Measurements from ENCODE around the gene ISX. TPM values are rescaled to one million over a fixed set of nuclear protein-coding genes. Genes with fewer than 3 reads are reported as not detected.

The ISX gene
- polyA plus RNA-seq, 3 donors, result 0.28 to 0.37 (median 0.30) TPM

DNA sequence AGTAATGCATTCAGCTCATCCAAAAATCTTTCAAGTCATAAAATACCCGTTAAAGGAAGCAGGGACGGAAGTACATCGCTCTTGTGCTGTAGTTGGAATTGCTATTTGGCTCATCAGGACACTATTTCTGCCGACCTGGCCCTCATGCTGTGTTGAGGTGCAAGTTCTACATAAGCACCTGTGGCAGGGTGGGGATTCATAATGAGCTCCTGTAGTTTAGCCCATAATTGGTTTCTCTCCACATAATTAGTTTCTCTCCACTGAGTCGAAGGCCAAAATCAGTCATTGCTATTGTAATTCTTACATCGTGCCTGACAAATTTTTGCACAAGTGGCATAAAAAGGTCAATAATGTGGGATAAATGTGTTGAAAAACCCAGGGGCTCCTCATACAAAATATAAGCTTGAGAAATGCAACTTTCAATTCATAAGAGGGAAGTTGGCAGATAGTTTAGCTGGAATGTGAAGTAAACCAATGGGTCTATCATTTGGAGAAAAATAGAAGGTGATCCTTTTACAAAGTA, 14.9 kb upstream of the ISX start:
- no peak for DNase-seq

DNA sequence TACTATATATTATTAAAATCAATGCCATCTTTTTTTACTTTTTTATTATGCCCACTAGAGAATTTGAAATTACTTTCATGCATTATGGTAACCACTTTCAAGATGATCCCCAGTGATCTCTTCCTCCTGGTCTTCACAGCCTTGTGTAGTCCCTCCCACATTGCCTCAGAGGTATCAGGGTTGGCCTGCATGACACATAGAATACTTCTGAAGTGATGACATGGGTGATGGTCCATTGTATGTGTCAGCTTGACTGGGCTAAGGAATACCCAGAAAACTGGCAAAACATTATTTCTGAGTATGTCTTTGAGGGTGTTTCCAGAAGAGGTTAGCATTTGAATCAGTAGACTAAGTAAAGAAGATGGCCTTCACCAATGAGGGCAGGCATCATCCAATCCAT, 14.2 kb upstream of the ISX start:
- no peak for DNase-seq

DNA sequence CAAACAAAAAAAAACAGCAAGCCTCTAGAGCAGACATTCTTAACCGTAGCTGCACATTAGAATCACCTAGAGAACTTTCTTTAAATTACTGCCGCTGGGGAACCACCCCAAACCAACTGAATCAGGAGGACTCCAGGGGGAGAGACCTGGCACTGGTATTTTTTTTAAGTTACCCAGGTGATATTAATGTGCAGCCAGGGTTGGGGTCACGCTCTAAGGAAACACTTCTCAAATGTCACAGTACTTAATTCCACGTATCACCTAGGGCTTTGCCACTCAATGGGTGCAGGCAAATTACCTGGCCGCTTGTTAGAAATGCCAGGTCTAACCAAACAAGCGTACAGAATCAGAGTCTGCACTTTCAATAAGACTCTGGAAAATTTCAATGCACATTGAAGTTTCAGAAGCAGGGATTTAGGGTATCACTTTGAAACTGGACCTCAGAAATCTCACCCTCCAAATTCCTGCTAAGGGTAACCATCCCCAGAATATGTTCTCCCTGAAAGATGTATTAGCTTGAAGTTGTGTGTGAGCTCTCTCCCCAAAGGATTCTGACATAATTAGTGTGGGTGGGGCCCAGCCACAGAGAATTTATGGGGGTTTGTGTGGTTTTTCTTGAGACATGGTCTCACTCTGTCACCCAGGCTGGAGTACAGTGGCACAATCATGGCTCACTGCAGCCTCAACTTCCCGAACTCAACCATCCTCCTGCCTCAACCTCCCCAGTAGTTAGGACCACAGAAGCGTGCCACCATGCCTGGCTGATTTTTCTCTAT, 12.7 kb upstream of the ISX start:
- DNase-seq, result no peak

GRCh38 chr22:35054064-35054463, 11.9 kb upstream of the ISX start:
- no peak for DNase-seq

- DNase-seq, result no peak
Observed at GRCh38 chr22:35056486-35056885, 9.5 kb upstream of the ISX start.

DNA sequence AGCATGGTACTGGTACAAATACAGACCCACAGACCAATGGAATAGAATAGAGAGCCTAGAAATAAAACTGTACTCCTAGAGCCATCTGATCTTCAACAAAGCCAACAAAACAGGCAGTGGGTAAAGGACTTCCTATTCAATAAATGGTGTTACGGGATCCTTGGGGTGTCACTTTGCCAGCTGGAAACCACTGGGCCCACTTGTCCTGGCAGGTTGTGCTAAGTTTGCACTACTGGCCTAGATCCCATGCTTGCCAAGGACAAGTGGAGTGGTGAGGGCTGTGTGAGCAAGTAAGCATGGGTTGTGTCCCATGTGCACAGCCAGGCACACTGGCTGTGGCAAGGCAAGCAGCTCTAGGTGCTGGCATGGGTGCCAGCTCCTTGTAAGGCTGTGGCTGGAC, 8.8 kb upstream of the ISX start:
- DNase-seq, result no peak

- DNase-seq, result no peak
Observed at GRCh38 chr22:35059632-35060031, 6.3 kb upstream of the ISX start.

GRCh38 chr22:35064664-35065063, 1.3 kb upstream of the ISX start:
- DNase-seq, result no peak

GRCh38 chr22:35065183-35065582, 775 bp upstream of the ISX start:
- no peak for DNase-seq

- no peak for DNase-seq
Observed at GRCh38 chr22:35066768-35067167, 810 bp downstream of the ISX start.

DNA sequence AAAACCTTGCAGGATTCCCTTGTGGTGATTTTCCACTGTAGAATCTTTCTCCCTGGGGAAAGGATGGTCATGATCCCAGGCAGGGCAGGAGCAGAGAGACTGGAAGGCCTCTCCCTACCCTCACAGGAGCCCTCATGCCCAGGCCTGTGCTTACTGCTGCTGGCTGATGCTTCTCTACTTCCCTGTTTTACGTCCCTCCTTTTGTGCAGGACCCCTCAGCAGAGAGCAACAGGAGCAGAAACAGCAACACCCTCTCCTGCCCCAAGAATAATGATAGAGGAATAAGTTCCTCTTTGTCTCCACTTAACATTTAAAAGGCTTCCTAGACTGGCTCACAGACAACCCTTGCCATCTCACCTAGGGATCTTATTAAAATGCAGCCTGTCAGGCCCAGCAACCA, 3.6 kb downstream of the ISX start:
- DNase-seq, result no peak

DNA sequence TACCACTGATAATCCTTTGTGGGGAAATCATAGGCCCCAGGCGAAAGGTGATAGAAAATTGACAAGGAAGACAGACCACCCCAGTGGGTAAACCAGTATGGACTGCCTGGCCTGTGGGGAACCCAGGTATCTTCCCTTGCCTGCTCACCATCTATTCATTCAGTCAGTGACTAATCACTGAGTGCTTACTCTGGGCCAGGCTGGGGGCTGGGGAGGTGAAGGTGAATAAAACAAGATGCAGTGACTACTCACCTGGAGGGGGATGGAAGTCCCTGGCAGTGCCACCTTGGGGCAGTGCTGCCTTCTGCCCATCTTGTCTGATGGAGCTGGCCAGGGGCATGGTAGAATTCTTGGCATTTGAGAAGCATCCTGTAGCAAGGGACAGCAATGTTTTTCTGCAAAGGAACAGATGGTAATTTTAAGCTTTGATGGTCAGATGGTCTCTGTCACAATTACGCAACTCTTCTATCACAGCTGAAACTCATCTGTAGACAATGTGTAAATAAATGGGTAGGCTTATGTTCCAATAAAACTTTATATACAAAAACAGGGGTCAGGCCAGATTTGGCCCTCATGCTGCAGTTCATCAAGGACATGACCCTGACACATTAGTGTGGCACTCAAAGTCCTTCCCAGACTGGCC, 4.6 kb downstream of the ISX start:
- no peak for DNase-seq

- DNase-seq, result no peak
Observed at GRCh38 chr22:35071784-35072183, 5.8 kb downstream of the ISX start.

DNA sequence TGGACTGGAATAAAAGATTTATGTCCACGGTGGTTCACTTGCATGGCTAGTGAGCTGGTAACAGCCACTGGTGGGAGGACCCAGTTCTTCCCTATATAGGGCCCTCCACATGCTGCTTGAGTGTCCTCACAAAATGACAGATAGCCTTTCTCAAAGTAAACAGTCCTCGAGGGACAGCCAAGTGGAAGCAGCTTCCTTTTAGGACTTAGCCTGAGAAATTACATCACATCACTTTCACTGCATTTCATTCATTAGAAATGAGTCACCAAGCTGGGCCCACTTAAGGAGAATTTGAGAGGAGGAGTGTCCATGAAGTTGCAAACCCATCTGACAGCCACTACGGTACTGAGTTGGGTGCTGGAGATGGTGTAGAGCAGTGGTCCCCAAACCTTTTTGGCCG, 7.0 kb downstream of the ISX start:
- no peak for DNase-seq

DNA sequence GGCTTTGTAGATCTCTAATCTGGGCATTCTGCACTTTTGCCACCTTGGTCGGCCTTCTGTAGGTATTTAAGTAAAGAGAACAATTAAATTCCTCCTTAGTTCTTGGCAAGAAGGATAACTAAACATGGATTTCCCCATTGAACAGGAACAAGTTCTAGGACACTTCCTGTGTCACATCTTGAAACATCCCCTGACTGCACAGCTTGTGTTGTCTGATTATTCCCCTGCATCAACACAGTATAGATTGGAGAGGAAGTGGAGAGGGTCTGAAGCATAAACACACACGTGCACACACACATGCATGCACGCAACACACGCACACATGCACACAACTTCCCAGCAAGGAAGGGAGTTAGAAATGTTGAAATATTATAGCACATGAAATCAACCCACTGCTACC, 8.6 kb downstream of the ISX start:
- DNase-seq, result no peak

DNA sequence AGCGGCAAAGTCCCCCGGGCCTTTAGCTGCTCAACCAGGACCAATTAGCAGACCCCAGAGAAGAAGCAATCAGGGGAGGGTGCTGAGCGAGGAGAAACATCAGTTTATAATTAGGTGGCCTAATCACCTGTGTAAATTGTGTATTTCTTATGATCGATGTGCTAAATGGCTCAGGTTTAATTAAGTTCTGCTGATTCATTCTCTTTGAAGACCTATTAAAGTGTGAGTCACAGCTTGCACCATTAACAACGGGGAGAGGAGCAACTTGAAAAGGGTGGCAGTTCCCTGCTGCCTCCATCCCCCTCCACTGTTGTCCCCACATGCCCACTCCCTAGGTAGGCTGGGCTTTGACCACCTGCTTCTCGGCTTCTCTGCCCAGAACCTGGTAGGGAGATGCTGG, 10.7 kb downstream of the ISX start:
- DNase-seq, result no peak

GRCh38 chr22:35085621-35086020, 19.7 kb downstream of the ISX start:
- no peak for DNase-seq

DNA sequence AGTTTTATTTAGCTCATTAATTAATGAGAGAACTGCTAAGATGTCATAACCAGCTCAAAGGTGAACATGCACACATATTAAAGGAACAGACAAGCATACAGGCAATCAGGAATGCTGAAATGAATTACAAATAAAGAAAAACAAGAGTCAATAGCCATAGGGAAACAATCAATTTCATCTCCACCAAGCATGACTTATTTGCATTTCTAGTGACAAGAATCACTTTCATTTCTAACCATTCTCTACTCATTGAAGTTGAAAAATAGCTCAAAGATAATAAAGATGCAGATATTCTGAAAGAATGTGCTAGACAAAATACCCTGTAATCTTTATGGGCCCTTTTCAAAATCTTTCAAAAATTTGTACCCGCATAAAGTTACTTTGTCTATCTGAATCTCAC, 23.2 kb downstream of the ISX start:
- no peak for DNase-seq

GRCh38 chr22:35092406-35092805, 26.4 kb downstream of the ISX start:
- no peak for DNase-seq

DNA sequence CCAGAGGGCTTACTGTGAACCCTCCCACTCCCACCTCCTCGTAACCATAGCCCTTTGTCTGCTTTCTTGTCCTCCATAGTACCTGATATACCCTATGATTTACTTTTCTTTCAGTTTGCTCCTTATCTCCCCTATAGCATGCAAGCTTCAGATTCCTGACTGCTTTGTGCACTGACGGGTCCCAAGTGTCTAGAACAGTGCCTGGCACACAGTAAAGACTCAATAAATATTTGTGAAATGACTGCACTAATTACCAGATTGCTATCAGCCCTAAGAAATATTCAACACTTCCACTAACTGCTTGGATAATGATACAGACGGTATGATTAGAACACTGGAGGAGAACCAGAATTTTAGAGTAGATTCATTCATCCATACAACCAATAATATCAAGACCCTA, 33.0 kb downstream of the ISX start:
- no peak for DNase-seq

- DNase-seq, result no peak
Observed at GRCh38 chr22:35099883-35100282, 33.9 kb downstream of the ISX start.

DNA sequence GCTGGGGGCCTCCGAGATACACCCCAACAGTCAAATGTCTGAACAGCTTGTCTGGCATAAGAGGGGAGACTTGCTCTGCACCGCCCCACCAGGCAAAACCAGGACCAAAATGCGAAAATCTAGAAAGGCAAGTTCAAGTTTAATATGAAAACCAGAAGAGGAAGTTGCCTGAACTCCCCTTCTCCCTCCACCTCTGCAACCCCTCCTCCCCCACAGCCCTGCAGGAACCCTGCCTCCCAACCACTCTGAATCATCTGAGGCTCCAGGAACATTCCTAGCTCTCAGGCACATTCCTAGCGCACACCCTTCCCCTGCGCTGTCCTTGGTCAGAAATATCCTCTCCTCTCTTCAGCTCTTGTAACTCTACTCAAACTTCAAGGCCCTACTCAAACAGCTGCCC, 36.7 kb downstream of the ISX start:
- peak; percentile 29 for DNase-seq

- DNase-seq, result no peak
Observed at GRCh38 chr22:35103761-35104160, 37.8 kb downstream of the ISX start.

DNA sequence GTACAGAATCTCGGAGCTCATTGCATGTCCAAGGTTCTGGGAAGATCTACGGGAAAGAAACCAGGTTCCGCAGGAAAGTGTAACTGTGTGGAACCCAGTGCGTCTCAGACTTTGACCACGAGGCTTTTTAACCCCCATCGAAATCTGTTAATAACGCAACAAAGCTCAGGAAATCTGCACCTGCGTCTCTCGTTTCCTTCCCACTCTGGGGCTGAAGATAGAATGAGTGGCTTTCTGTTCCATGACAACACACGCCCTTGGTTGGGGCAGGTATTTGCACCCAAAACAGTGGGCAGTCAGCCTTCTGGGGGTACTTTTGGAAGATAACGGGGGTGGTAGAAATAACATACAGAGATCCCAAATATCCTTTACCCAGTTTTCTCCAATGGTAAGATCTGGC, 38.5 kb downstream of the ISX start:
- DNase-seq, result no peak
